NT2/D1 (cell line): ENCODE results near the gene DUSP2.

Source experiments
- DNase-seq: peaks from one replicate; pipeline ENCODE4 v3.0.0-alpha.2; 2011; ENCODE audit warnings: low read depth, low spot score
- H3K27me3 ChIP-seq: 2 replicates; pipeline ENCODE4 v1.6.0; 2011; ENCODE audit warnings: mild to moderate bottlenecking; ENCODE audit not compliant: insufficient read length, insufficient read depth
- H3K36me3 ChIP-seq: 2 replicates; pipeline ENCODE4 v1.6.1; 2011; ENCODE audit warnings: mild to moderate bottlenecking, low read length, mixed read lengths; ENCODE audit not compliant: insufficient read depth, insufficient read length
- H3K4me1 ChIP-seq: 2 replicates; pipeline ENCODE4 v1.5.1; 2011; ENCODE audit not compliant: insufficient read depth, insufficient read length
- H3K4me3 ChIP-seq: 2 replicates; pipeline ENCODE4 v1.5.1; 2011; ENCODE audit warnings: low read depth; ENCODE audit not compliant: insufficient read length
- H3K9ac ChIP-seq: 2 replicates; pipeline ENCODE4 v1.6.0; 2011; ENCODE audit warnings: low read depth; ENCODE audit not compliant: insufficient read length
- H3K9me3 ChIP-seq: 2 replicates; pipeline ENCODE4 v1.5.1; 2011; ENCODE audit warnings: mild to moderate bottlenecking, low read length; ENCODE audit not compliant: insufficient read depth
- SUZ12 ChIP-seq: IDR thresholded peaks from 2 replicates; pipeline ENCODE4 v1.6.1; 2011; ENCODE audit not compliant: insufficient read length, insufficient read depth; ENCODE audit errors: extremely low read depth
- YY1 ChIP-seq: IDR thresholded peaks from 2 replicates; pipeline ENCODE4 v1.6.1; 2011; ENCODE audit not compliant: insufficient read length, insufficient read depth
- ZNF274 ChIP-seq: IDR thresholded peaks from 2 replicates; pipeline ENCODE4 v1.6.1; 2011; ENCODE audit warnings: mild to moderate bottlenecking, low read depth, low read length

Gene DUSP2

GRCh38 chr2:96109931-96110511 is 35.2 kb downstream of the DUSP2 start:
- Histone ChIP-seq H3K9me3 (peaks cover 11% of the 10 kb centered on the region; the same call in 1 of the 2 replicates), H3K36me3 (no peaks in the 10 kb centered on the region), H3K9ac (no peak overlapping the region), H3K4me1 (peaks cover 28% of the 10 kb centered on the region), H3K4me3 (no peak overlapping the region), H3K27me3 (peaks cover 2% of the 10 kb centered on the region)
- DNase-seq = no peak
- TF ChIP-seq SUZ12 (no peak), ZNF274 (no peak), YY1 (no peak)

GRCh38 chr2:96109361-96109680 is 35.9 kb downstream of the DUSP2 start:
- Histone ChIP-seq H3K4me1 (peaks cover 29% of the 10 kb centered on the region), H3K9me3 (peaks cover 17% of the 10 kb centered on the region; the same call in 1 of the 2 replicates), H3K36me3 (no peaks in the 10 kb centered on the region), H3K27me3 (no peaks in the 10 kb centered on the region), H3K9ac (peak overlapping the region; percentile 6), H3K4me3 (no peak overlapping the region)
- no peak for DNase-seq
- TF ChIP-seq ZNF274 (no peak), SUZ12 (no peak), YY1 (no peak)

GRCh38 chr2:96108541-96109360 is 36.5 kb downstream of the DUSP2 start:
- Histone ChIP-seq H3K36me3 (no peaks in the 10 kb centered on the region), H3K4me3 (no peak overlapping the region), H3K9me3 (peaks cover 17% of the 10 kb centered on the region; the same call in 1 of the 2 replicates), H3K27me3 (no peaks in the 10 kb centered on the region), H3K9ac (peak overlapping the region; percentile 63), H3K4me1 (peaks cover 31% of the 10 kb centered on the region)
- no peak for TF ChIP-seq SUZ12
- TF ChIP-seq ZNF274 = no peak
- TF ChIP-seq YY1 = no peak
- DNase-seq = no peak

- H3K4me1 ChIP-seq = peaks cover 35% of the 10 kb centered on the region
- H3K9me3 ChIP-seq = peaks cover 17% of the 10 kb centered on the region; the same call in 1 of the 2 replicates
- no peak for DNase-seq
- peak overlapping the region; percentile 63 for H3K9ac ChIP-seq
- H3K27me3 ChIP-seq = no peaks in the 10 kb centered on the region
- TF ChIP-seq SUZ12 (no peak), YY1 (no peak), ZNF274 (no peak)
- H3K36me3 ChIP-seq = no peaks in the 10 kb centered on the region
- H3K4me3 ChIP-seq = no peak overlapping the region
Measured at GRCh38 chr2:96108151-96108540, 37.1 kb downstream of the DUSP2 start.

GRCh38 chr2:96107708-96108065 is 37.6 kb downstream of the DUSP2 start:
- H3K4me1 ChIP-seq = peaks cover 35% of the 10 kb centered on the region
- H3K36me3 ChIP-seq = no peaks in the 10 kb centered on the region
- peaks cover 17% of the 10 kb centered on the region; the same call in 1 of the 2 replicates for H3K9me3 ChIP-seq
- no peak overlapping the region for H3K4me3 ChIP-seq
- H3K27me3 ChIP-seq = no peaks in the 10 kb centered on the region
- H3K9ac ChIP-seq = no peak overlapping the region
- no peak for TF ChIP-seq SUZ12
- TF ChIP-seq ZNF274 = no peak
- TF ChIP-seq YY1 = no peak
- DNase-seq = no peak

- DNase-seq = no peak
- Histone ChIP-seq H3K9me3 (peaks cover 17% of the 10 kb centered on the region; the same call in 1 of the 2 replicates), H3K9ac (no peak overlapping the region), H3K36me3 (no peaks in the 10 kb centered on the region), H3K27me3 (no peaks in the 10 kb centered on the region), H3K4me3 (no peak overlapping the region), H3K4me1 (peaks cover 33% of the 10 kb centered on the region)
- TF ChIP-seq SUZ12 (no peak), YY1 (no peak), ZNF274 (no peak)
Measured at GRCh38 chr2:96106991-96107707, 38.1 kb downstream of the DUSP2 start.

GRCh38 chr2:96105994-96106715 is 39.1 kb downstream of the DUSP2 start:
- H3K4me3 ChIP-seq = no peak overlapping the region
- H3K27me3 ChIP-seq = no peaks in the 10 kb centered on the region
- DNase-seq = no peak
- H3K9me3 ChIP-seq = peaks cover 17% of the 10 kb centered on the region; the same call in 1 of the 2 replicates
- H3K9ac ChIP-seq = no peak overlapping the region
- no peaks in the 10 kb centered on the region for H3K36me3 ChIP-seq
- TF ChIP-seq SUZ12 = no peak
- TF ChIP-seq YY1 = no peak
- no peak for TF ChIP-seq ZNF274
- peaks cover 35% of the 10 kb centered on the region for H3K4me1 ChIP-seq
